ENCODE data around the gene ARHGAP4.
A peak's percentile ranks its signal among the peaks of the same experiment; 100 is the strongest.

The ARHGAP4 gene

DNA sequence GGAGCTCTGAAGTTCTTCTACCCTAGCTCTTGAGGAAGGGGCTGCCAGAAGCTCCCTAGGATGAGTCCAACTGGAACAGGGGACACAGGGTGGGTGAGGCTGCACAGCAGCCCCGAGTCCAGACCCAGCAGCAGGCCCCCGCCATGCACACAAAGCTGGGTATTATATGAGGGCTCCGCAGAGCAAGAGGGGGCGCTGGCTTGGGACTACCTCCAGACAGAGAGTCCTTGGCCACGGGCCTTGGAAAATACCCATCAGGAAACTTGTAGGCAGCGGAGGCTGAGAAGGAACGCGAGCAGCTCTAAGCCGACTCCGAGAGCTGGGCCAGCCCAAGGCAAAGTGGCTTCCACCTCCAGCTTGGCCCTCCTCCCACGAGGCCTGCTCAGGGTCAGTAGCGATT, 37.5 kb upstream of the ARHGAP4 start:
- no peak for DNase-seq (ENCODE audit: low read depth, low spot score)

DNA sequence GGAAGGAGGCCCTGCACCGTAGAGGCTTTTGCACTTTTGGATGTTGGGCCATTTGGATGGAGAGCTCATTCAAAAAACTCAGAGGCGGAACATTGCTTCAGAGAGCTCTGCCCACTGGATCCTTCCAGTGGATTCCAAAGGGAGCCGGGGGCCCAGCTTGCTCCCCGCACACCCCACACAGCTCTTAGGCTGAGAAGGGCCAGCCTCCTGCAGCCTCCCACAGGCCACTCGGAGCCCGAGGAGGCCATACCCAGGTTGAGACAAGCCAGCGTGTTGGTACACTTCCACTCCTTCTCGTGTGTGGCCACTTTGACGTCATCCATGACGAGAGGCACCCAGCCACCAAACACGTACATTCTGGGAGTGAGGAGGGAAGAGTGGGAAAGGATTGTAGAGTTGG, 35.2 kb upstream of the ARHGAP4 start:
- no peak for DNase-seq (ENCODE audit: low read depth, low spot score)

DNA sequence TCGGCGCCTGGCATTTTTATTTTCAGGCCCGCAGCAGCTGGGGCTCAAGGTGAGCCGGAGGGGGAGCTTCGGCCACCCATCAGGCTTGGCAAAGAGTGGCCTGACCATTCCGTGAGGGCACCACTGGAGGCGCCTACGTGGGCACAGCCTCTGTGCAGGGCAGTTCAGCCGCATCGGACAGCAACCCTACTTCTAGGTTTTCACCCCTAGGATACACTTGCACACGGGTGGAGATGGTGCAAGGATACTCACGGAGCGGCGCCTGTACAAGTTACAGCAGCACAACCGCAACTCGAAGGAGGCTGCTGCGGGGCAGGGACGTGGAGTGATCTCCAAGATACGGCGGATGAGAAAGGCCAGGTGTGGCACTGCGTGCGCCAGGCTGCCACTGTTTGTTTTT, 34.7 kb upstream of the ARHGAP4 start:
- DNase-seq (ENCODE audit: low read depth, low spot score), result no peak

DNA sequence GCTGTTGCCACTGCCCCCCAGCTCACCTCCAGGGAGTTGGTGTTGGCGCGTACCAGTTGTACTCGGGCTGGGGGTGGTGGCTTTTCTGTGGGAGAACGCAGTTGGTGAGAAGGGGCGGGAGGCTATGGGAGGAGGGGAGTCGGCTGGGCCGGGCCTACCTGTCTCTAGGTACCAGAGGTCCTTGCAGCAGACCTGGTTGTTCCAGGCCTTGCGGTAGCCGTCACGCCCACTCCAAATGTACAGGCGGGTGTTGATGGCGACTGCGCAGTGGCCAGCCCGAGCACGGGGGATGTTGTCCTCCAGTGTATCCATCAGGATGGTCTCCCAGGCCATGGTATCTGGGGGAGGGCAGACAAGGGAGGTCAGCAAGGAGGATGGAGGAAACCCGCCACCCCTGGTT, 34.0 kb upstream of the ARHGAP4 start:
- DNase-seq (ENCODE audit: low read depth, low spot score), result no peak

DNA sequence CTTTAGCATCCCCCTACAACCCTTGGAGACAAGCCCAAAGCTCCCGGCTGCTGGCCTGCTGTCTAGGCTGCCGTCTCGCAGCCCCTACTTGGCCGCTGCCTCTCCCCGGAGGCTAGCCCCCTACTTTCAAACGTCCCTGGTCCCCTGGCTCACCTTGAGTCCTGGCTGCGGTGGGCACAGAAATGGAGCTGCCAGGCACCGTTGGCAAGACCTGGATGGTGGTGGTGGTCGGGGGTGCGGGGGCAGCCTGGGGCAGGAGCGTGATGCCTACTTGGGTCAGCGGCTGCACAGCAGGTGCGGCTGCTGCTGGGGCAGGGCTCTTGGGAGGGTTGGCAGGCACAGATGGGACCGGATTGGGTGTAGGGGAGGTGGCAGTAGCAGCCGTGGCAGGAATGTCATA, 33.6 kb upstream of the ARHGAP4 start:
- DNase-seq (ENCODE audit: low read depth, low spot score), result no peak

DNA sequence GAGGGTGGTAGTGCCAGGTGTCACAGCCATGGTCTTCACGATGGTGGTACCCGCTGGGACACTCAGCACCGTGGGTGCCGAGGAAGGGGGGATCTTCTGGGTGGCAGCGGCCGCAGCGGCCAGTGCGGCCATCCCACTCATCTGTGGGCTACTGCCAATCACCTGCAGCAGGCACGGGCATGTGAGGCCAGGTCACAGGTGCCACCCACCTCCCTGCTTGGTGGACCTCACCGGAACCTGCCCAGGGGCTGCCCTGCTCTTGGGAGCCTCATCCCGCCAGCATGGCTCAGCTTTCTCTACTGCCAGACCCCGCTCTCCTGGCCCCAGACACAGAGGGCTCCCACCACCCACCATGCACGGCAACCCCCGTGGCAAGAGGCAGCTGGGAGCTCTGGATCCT, 32.5 kb upstream of the ARHGAP4 start:
- DNase-seq (ENCODE audit: low read depth, low spot score), result no peak

DNA sequence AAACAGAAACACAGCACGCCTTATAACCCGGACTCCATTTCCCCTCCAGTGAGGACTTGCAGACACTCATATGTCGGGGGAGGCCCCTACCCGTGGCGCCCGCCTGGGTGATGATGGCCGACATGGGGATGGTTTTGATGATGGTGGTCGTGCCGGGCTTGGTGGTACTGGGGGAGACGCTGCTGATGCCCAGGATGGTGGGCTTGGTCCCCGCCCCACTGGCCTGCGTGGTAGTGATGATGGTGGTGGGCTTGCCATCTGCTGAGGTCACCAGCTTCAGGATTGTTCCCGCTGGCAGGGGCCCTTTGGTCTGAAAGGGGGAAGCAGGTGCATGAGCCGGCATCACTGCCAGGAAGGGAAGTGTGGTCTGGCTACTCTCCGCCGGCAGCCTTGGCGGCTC, 31.2 kb upstream of the ARHGAP4 start:
- DNase-seq (ENCODE audit: low read depth, low spot score), result no peak

DNA sequence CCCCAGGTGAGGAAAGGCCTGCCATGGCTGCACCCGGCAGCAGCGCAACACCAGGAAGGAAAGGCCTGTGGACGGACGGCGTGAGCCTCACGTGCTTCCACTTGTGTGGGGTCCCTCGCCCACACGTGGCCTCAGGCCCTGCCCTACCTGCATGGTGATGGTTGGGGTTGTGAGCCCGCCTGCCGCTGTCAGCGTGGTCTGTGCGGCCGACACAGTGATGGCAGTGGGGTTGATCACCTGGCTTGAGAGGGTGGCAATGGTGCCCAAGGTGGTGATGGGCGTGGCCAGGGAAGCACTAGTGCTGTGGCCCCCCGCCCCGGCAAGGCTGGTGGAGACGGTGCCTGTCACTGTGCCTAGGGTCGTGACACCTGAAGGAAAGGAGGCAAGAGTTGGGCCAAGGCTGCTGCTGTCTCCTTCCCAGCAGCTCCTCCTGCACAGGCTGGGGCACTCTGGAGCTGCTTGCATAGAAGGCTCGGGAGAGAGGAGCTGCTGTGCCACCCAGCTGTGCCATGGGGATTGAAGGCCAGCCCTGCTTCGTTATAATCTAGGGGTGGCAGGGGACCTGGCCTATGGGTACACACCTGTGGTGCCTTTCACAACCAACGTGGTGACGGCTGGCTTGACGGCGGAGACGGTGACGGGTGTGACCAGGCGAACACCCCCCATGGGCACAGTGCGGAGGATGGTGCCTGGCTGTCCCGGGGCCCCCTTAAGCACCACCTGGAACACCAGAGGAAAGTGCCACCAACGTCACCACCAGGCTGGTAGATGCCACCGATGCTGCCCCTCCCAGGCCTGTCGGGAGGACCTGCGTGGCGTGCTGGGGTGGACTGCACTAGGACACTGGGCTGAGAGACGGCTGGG, 30.2 kb upstream of the ARHGAP4 start:
- DNase-seq (ENCODE audit: low read depth, low spot score), result no peak

DNA sequence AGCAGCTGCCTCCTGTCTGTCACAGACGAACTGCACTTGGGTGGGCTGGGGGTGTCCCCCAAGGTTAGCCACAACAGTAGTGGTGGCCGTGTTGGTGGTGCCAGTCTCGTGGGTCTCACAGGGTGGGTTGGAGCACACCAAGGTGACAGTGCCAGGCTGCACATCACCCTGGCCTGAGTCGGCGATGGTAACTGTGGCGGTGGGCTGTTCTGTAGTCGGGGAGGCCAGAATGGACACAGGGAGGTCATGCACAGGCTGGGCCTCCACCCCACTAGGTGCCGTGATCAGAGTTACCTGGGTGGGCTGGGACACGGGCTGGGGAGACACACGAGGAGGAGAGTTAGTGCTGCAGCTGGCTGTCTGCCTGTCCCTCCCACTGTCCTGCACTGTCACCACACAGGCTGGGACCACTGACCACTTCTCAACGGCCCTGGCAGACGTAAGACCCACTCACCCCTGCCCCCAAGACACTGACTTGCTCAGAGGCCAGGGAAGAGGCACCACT, 29.2 kb upstream of the ARHGAP4 start:
- no peak for DNase-seq (ENCODE audit: low read depth, low spot score)

DNA sequence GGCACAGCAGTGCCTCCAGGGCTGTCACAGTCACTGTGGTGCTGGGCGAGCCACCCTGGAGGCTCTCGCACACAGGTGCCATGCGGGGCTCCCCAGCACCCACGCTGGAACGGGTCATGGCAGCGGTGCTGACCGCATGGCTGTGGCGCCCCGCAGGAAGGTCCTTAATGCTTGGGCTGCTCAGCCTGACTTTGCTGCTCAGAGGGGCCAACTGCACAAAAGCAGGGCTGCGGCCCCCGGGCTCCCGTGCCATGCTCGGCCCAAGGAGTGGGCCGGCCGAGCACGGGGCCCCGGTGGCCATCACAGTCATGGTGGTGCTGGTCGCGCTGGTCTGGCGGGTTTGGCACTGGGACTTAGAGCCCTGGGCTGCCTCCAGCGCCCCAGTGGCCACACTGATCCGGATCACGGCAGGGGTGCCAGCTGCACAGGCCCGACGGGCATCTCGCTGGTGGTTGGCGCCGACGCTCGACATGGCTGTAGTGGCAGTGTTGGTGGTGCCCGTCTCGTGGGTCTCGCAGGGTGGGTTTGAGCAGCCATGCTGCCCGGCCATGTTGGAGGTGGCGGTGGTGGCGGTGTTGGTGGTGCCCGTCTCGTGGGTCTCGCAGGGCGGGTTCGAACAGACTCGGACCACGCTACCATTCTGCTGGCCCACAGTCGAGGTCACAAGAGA, 28.6 kb upstream of the ARHGAP4 start:
- DNase-seq (ENCODE audit: low read depth, low spot score), result no peak

DNA sequence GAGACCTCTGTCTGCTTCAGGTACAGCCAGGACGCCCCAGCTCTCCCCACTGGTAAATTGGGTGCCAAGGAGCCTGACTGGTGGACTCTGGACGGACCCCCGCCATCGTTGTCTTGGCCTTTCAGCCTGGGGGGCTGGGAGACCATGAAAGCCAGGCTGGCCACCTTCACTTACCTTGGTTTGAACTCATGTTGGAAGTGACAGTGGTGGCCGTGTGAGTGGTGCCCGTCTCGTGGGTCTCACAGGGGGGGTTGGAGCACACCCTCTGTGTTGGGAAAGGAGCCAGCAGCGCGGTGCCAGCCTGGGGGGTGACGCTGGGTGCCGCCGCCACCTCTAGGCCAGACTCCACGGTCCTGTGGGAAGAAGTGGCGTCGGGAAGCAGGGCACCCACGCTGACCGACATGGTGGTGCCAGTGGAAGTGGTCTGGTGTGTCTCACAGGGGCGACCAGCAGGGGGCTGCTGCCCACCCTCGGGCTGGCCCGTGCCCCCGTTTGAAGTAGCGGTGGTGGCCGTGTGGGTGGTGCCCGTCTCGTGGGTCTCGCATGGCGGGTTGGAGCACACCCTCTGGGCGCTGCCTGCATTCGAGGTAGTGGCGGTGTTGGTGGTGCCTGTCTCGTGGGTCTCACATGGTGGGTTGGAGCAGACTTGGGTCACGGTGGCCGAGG, 28.0 kb upstream of the ARHGAP4 start:
- DNase-seq (ENCODE audit: low read depth, low spot score), result no peak

DNA sequence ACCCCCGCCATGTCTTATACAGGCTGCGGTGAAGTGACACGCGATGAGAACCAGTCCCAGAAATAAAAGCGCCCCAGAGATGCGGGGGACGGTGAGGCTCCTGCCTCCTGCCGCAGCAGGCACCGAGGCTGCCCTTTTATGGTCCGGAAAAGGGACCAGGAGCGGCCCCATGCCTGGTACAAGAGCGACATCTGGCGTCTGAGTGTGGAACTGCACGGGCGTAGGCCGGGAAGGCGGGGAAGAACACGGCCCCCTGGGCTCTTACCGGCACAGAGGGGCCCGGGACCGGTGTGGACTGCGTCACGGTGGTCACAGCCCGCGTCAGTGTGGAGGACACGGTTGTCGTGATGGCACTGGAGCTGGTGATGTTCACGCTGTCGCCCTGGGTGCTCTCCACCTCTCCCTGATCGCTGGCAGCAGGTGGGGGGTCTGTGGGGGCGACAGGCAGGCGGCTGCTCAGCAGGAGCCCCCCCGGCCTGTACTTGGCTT, 27.3 kb upstream of the ARHGAP4 start:
- peak; percentile 49 for DNase-seq (ENCODE audit: low read depth, low spot score)

DNA sequence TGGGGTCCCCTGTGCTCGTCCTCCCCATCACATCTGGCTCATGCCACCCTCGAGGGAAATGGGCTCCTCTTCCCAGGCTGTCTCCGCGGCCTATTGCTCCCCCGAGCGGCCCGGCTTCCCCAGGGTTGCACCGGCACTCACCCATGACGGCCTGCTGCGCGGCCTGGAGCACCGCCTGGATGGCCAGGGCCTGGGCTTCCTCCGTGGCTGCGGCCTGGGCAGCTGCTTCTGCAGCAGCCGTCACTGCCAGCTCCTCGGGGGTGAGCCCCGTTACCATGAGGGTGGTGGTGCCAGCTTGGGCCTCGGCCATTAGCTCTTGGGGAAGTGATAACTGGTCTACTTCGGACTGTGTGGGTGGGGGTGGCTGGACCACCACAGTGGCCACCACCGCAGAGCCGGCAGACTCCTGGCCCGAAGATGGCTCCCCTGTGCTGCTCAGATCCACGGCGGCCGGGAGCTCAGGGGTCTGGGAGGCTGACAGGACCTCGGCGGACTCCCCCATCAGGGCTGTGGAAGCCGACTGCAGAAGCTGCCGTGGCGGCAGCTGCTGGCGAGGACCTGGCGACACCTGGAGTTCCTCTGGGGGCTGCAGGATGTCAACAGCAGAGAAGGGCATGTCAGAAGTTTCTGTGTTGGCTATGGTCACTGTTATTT, 26.4 kb upstream of the ARHGAP4 start:
- no peak for DNase-seq (ENCODE audit: low read depth, low spot score)

DNA sequence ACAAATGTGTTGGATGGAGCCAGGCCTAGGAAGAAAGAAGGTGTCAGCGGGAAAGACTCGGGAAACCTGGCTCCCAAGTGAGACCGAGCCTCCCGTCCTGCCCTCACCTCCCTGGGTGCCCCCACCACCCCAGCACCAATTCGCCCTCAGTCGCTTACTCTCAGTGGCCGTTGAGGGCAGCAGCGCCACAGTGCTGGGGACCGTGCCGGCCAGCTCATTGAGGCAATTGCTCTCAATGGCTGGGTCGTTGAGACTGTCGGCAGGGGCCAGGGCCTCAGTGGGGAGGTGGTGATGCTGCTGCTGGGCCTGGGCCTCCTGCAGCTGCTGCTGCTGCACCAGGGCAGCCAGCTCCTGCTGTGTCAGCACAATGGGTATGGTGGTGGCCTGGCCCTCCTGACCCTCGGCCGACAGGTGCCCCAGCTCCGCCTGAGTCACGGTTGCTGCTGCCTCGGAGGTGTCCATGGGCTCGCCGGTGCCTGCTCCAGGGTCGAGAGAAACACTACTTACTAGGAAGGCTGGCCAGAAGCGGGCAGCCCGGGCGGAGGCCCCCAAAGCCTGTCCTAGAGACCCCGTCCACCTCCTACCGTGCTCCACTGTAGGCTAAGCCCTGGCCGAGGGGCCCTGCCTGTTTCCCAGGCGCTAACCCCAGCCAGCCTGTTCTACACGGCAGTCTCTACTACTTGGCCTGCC, 25.8 kb upstream of the ARHGAP4 start:
- DNase-seq (ENCODE audit: low read depth, low spot score), result no peak

DNA sequence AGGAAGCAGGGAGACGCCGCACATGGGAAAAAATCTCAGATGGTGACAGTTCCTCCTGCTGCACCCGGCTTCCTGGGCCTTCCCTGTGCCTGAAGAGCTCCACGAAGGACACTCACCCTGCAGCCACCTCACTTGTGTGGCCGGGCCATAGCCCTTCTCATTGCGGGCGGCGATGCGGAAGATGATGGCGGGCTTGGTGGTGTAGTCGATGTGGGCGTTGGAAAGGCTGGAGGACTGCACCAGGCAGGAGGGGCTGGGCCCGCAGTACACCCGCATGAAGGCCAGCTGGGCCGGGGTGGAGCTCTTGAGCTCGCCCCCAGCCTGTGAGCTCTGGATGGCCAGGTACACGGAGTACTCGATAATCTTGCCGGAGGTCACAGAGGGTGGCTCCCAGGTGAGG, 24.1 kb upstream of the ARHGAP4 start:
- DNase-seq (ENCODE audit: low read depth, low spot score), result no peak

DNA sequence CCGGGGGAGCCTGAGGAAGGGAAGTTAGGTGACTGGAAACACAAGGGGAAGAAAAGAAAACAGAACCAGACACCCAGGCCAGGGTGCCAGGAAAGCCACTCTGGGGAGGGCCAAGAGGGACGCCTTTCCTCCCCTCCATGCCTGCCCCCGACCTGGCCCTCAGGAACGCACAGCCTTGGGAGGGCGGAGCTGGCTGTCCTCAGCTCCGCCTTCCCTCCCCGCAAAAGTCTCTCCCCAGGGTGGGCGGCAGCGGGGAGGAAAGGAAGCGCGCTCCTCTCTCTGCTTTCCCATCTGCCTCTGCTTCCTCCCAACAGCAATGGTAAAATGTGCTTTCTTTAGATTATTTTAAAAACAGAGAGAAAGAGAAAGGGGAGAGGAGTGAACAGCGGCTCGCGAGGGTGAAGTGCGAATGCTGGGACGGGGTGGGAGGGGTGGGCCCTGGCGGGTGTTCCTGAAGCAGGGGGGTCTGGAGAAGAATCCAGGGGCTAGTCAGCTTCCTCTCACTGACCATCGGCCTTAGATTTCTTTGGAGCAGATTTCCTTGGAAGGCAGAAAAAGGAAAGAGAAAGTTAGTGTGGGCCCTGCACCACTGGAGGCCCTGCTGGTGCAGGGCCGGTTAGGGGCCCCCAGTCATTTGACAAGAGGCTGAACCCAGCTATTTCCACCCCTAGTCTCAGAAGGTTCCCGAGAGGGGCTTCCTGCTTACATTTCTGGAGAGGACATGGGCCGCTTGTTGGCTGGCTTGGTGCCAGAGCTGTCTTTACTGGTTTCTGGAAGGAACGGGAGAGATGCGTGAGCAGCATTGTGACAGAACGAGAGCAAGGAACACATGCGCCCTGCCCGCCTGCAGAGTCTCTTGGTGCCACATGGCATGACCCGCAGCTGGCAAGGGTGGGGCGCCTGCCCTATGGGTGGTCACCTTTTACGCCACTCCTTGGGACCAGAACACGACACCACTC, 23.1 kb upstream of the ARHGAP4 start:
- no peak for DNase-seq (ENCODE audit: low read depth, low spot score)

DNA sequence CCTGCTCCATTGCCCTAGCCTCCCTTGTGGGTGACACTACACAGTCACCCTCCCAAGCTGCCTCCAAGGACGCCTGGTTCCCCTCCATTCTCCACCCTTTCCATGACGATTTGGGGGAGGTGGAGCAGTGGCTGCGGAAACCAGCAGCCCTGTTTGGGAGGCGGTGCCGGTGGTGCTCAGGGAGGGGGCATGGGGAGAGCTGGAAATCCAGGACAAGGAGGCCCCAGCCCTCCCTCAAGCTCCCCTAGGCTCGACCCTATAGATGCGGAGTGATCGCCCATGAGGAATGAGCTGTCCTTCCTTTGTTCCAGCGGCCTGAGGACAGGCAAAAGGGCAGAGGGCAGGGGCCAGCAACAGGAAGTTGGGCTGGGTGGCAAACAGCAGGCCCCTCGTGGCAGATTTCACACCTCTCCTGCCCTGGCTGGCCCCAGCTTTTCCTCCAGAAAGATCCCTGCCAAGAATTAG, 22.0 kb upstream of the ARHGAP4 start:
- DNase-seq (ENCODE audit: low read depth, low spot score), result no peak

DNA sequence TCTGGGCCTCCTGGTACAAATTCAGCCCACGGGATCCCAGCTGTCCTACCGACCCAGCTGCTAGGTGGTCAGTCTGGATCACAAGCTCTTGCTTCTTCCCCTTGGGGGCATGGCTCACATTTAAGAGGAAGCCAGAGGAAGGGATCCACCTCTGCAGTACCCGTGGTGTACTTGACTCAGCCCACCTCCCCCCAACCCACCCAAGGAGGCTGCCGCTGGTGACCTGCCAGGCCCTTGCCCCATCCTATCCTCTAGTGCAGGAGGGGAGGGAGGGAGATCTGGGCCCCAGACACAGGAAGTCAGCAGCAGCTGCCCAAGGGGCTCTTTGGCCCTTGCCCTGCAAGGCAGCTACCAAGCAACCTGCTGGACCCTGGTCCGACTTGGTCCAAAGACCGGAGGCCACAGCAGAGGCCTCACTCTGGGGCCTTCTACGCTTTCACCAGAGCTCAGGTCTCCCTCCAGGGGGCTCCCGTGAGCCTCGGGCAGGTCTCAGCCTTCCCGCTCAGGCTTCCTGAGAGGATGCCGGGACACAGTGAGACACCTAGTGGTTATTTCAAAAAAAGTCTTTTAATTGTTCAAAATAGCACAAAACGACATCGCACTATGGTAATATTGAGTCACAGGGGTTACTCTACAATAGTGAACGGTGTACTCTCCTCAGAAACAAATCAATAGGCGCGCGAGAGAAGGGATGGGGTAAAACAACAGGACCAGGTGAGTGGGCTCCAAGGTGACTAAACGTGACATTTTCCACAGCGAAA, 21.1 kb upstream of the ARHGAP4 start:
- peak; percentile 42 for DNase-seq (ENCODE audit: low read depth, low spot score)

Data from activated naive CD8-positive, alpha-beta T cell treated with anti-CD3 and anti-CD28 coated beads, Interleukin-2, amount 50 U/mL, for 16 hours (primary cell).